Measurements from ENCODE around the gene IL12RB2. TPM values are rescaled to one million over a fixed set of nuclear protein-coding genes. Genes with fewer than 3 reads are reported as not detected.

Gene IL12RB2
- total and polyA plus RNA-seq, 10 of the 15 experiments (the other 5 are each of a cell fraction or from before 2014, with no cell fraction given), result 0.15 to 1.1 (median 0.54) TPM; not detected in 1

- TF ChIP-seq E4F1 (IDR thresholded peaks at IDR 0.05; ENCODE audit: borderline replicate concordance, partially characterized antibody), result peak; percentile 16
- TF ChIP-seq IRF3 (IDR thresholded peaks at IDR 0.05), result 0 out of 2 replicates have a peak, but pooled peaks have one; percentile 14
- TF ChIP-seq, protein P1, sequence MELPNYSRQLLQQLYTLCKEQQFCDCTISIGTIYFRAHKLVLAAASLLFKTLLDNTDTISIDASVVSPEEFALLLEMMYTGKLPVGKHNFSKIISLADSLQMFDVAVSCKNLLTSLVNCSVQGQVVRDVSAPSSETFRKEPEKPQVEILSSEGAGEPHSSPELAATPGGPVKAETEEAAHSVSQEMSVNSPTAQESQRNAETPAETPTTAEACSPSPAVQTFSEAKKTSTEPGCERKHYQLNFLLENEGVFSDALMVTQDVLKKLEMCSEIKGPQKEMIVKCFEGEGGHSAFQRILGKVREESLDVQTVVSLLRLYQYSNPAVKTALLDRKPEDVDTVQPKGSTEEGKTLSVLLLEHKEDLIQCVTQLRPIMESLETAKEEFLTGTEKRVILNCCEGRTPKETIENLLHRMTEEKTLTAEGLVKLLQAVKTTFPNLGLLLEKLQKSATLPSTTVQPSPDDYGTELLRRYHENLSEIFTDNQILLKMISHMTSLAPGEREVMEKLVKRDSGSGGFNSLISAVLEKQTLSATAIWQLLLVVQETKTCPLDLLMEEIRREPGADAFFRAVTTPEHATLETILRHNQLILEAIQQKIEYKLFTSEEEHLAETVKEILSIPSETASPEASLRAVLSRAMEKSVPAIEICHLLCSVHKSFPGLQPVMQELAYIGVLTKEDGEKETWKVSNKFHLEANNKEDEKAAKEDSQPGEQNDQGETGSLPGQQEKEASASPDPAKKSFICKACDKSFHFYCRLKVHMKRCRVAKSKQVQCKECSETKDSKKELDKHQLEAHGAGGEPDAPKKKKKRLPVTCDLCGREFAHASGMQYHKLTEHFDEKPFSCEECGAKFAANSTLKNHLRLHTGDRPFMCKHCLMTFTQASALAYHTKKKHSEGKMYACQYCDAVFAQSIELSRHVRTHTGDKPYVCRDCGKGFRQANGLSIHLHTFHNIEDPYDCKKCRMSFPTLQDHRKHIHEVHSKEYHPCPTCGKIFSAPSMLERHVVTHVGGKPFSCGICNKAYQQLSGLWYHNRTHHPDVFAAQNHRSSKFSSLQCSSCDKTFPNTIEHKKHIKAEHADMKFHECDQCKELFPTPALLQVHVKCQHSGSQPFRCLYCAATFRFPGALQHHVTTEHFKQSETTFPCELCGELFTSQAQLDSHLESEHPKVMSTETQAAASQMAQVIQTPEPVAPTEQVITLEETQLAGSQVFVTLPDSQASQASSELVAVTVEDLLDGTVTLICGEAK (IDR thresholded peaks at IDR 0.05; ENCODE audit: borderline replicate concordance), result peak; percentile 92; the same call in 1 of the 2 replicates
- TF ChIP-seq MYC (IDR thresholded peaks at IDR 0.05; ENCODE audit: insufficient read depth, insufficient read length, insufficient replicate concordance, low read length, severe bottlenecking), result peak; percentile 85
- TF ChIP-seq SUPT20H (IDR thresholded peaks at IDR 0.05; ENCODE audit: borderline replicate concordance, control insufficient read depth, low read depth, low read length), result no peak
- TF ChIP-seq, protein P2, sequence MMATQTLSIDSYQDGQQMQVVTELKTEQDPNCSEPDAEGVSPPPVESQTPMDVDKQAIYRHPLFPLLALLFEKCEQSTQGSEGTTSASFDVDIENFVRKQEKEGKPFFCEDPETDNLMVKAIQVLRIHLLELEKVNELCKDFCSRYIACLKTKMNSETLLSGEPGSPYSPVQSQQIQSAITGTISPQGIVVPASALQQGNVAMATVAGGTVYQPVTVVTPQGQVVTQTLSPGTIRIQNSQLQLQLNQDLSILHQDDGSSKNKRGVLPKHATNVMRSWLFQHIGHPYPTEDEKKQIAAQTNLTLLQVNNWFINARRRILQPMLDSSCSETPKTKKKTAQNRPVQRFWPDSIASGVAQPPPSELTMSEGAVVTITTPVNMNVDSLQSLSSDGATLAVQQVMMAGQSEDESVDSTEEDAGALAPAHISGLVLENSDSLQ (IDR thresholded peaks at IDR 0.05), result peak; percentile 50; the same call in 1 of the 2 replicates
- TF ChIP-seq KDM1A (IDR thresholded peaks at IDR 0.05; ENCODE audit: borderline replicate concordance), result no peak
- TF ChIP-seq RAD21 (IDR thresholded peaks at IDR 0.05; ENCODE audit: insufficient read depth, low read depth, low read length), result no peak
- peak; percentile 88 for TF ChIP-seq IKZF1 (conservative IDR thresholded peaks at IDR 0.05)
- peak; percentile 76; the same call in 1 of the 2 replicates for TF ChIP-seq TCF3 (IDR thresholded peaks at IDR 0.05; ENCODE audit: borderline replicate concordance, insufficient read depth, low read depth, low read length)
- TF ChIP-seq SMAD5 (IDR thresholded peaks at IDR 0.05; ENCODE audit: low read depth), result peak; percentile 79
- peak; percentile 54; the same call in 1 of the 2 replicates for TF ChIP-seq MYB (IDR thresholded peaks at IDR 0.05; ENCODE audit: borderline replicate concordance, low read depth, low read length)
- no peak for TF ChIP-seq ZNF592 (IDR thresholded peaks at IDR 0.05)
- no peak for TF ChIP-seq SUZ12 (IDR thresholded peaks at IDR 0.05; ENCODE audit: unreplicated experiment)
Observed at GRCh38 chr1:67430358-67431155, 122.9 kb downstream of the IL12RB2 start, which contains the start of gene SERBP1 (continued).
